HCT116 (cell line): ENCODE measurements around the gene EHD4. TPM values are rescaled to one million over a fixed set of nuclear protein-coding genes. Genes with fewer than 3 reads are reported as not detected.

Experiments used
- ATAC-seq: fragments of 200-7000 bp; cut with Tn5 transposase; 2 replicates; pipeline ENCODE4 v1.9.1; 2020; ENCODE audit warnings: mild to moderate bottlenecking, moderate library complexity
- BruUV-seq: library from RNA; stranded (reverse); fragments of 400-500 nt; replicated peaks from 2 replicates; lab custom pipeline; 2021; lab: Mats Ljungman, UMichigan
- CTCF ChIA-PET: fragments of 300-600 bp; sonication (Branson Sonifier 250); formaldehyde crosslinking; loops from one replicate; lab custom pipeline; 2021; ENCODE audit warnings: antibody characterized with exemption; lab: Charles Lee
- POLR2A ChIA-PET: fragments of 300-600, 350-600 bp; sonication (Branson Sonifier 250); formaldehyde crosslinking; loops from one replicate; lab custom pipeline; 2021; ENCODE audit warnings: antibody characterized with exemption; lab: Charles Lee
- RAD21 ChIA-PET, 2 experiments: fragments of 300-600 bp; sonication (Branson Sonifier 250); formaldehyde crosslinking; loops; one replicate each; lab custom pipeline; 2023; ENCODE audit warnings: low total read pairs in 2 of 2; ENCODE audit not compliant: uncharacterized antibody in 2 of 2, unreplicated experiment in 2 of 2, low non-redundant PET in 1 of 2; lab: Charles Lee
- DNase-seq: peaks from one replicate; pipeline ENCODE4 v3.0.0-alpha.2; 2010; ENCODE audit warnings: low read depth, low spot score
- H2AFZ ChIP-seq: fragments of 200-600 bp; shearing (Covaris generic), sonication (generic); 2 replicates; pipeline ENCODE4 v1.6.1; 2017; ENCODE audit warnings: low read depth, mixed run types, mixed read lengths, antibody characterized with exemption, low read length; ENCODE audit not compliant: poor library complexity, severe bottlenecking
- H3K27ac ChIP-seq: 2 replicates; pipeline ENCODE4 v1.5.1; 2012; ENCODE audit warnings: low read depth, low read length
- H3K27me3 ChIP-seq: fragments of 200-600 bp; sonication (generic); 2 replicates; pipeline ENCODE4 v1.6.1; 2016; ENCODE audit warnings: mixed run types, low read length, mixed read lengths; ENCODE audit not compliant: insufficient read depth
- H3K36me3 ChIP-seq, 2 experiments: fragments of 200-500 bp in 1 of 2; fragments of 200-600 bp in 1 of 2; sonication (Bioruptor generic) in 1 of 2; sonication (generic) in 1 of 2; 2 replicates each; pipeline versions ENCODE4 v1.5.1 to v1.6.1; 2014 to 2016; ENCODE audit warnings: low read length in 2 of 2, inconsistent platforms in 1 of 2, mixed read lengths in 1 of 2, mixed run types in 1 of 2; ENCODE audit not compliant: insufficient read depth in 2 of 2, control insufficient read depth in 1 of 2
- H3K4me1 ChIP-seq, 2 experiments: fragments of 200-600 bp in 1 of 2; sonication (generic) in 1 of 2; 2 replicates each; pipeline versions ENCODE4 v1.5.1 to v1.6.1; 2012 to 2017; ENCODE audit warnings: low read length in 2 of 2, inconsistent platforms in 1 of 2, mild to moderate bottlenecking in 1 of 2, mixed read lengths in 1 of 2, mixed run types in 1 of 2, moderate library complexity in 1 of 2; ENCODE audit not compliant: insufficient read depth in 2 of 2, control insufficient read depth in 1 of 2
- H3K4me2 ChIP-seq: fragments of 200-600 bp; sonication (generic); 2 replicates; pipeline ENCODE4 v1.6.1; 2017; ENCODE audit warnings: mixed run types, low read length, mixed read lengths
- H3K4me3 ChIP-seq, 2 experiments: fragments of 200-600 bp in 1 of 2; sonication (generic) in 1 of 2; replicated peaks in 1 of 2; 2 replicates each; pipeline ENCODE4 v1.5.1; 2011 to 2016; ENCODE audit warnings: low read length in 2 of 2, control low read depth in 1 of 2, low read depth in 1 of 2, mild to moderate bottlenecking in 1 of 2, mixed read lengths in 1 of 2, mixed run types in 1 of 2
- H3K79me2 ChIP-seq: fragments of 200-600 bp; sonication (generic); 2 replicates; pipeline ENCODE4 v1.6.1; 2017; ENCODE audit warnings: mild to moderate bottlenecking, mixed run types, low read length, moderate library complexity, mixed read lengths; ENCODE audit not compliant: insufficient read depth
- H3K9ac ChIP-seq: fragments of 200-600 bp; sonication (generic); 2 replicates; pipeline ENCODE4 v1.6.1; 2016; ENCODE audit warnings: low read length, mixed read lengths
- H3K9me2 ChIP-seq: fragments of 200-600 bp; sonication (generic), shearing (Covaris generic); 2 replicates; pipeline ENCODE4 v1.6.1; 2017; ENCODE audit warnings: mixed run types, mild to moderate bottlenecking, moderate library complexity; ENCODE audit not compliant: insufficient read depth
- H3K9me3 ChIP-seq, 2 experiments: fragments of 200-500 bp in 1 of 2; fragments of 200-600 bp in 1 of 2; sonication (Bioruptor generic) in 1 of 2; sonication (generic) in 1 of 2; 2 replicates each; pipeline ENCODE4 v1.6.1; 2014 to 2017; ENCODE audit warnings: low read length in 2 of 2, mixed read lengths in 2 of 2, inconsistent platforms in 1 of 2, low read depth in 1 of 2, mild to moderate bottlenecking in 1 of 2, mixed run types in 1 of 2, moderate library complexity in 1 of 2; ENCODE audit not compliant: control insufficient read depth in 1 of 2, insufficient read depth in 1 of 2
- H4K20me1 ChIP-seq: fragments of 200-600 bp; sonication (generic), shearing (Covaris generic); 2 replicates; pipeline ENCODE4 v1.6.1; 2017; ENCODE audit warnings: mixed run types, mild to moderate bottlenecking, moderate library complexity; ENCODE audit not compliant: insufficient read depth
- ELF1 ChIP-seq: IDR thresholded peaks from 2 replicates; pipeline ENCODE4 v1.6.1; 2012; ENCODE audit warnings: low read depth, borderline replicate concordance
- EZH2phosphoT487 ChIP-seq: fragments of 200-600 bp; IDR thresholded peaks from 2 replicates; pipeline ENCODE4 v1.6.1; 2018; ENCODE audit warnings: antibody characterized with exemption, borderline replicate concordance
- POLR2A ChIP-seq: IDR thresholded peaks from 2 replicates; pipeline ENCODE4 v1.7.0; 2011; ENCODE audit warnings: borderline replicate concordance; ENCODE audit not compliant: insufficient read depth, insufficient read length; ENCODE audit errors: extremely low read depth
- RAD21 ChIP-seq: IDR thresholded peaks from 2 replicates; pipeline ENCODE4 v1.6.1; 2012; ENCODE audit warnings: low read depth, mild to moderate bottlenecking
- SIN3A ChIP-seq: IDR thresholded peaks from 2 replicates; pipeline ENCODE4 v1.6.1; 2012; ENCODE audit warnings: low read depth
- SRF ChIP-seq: IDR thresholded peaks from 2 replicates; pipeline ENCODE4 v1.6.1; 2012; ENCODE audit warnings: low read depth
- TCF7L2 ChIP-seq: IDR thresholded peaks from 2 replicates; pipeline ENCODE4 v1.7.0; 2011; ENCODE audit warnings: borderline replicate concordance, inconsistent platforms; ENCODE audit not compliant: insufficient read depth, insufficient read length; ENCODE audit errors: extremely low read depth
- intact Hi-C: fragments of 100-400 bp; cut with micrococcal nuclease; formaldehyde crosslinking; loops from 2 replicates; pipeline ENCODE4 v1.10.0; 2022
- total RNA-seq: library from RNA; stranded (reverse); gene quantifications from one replicate; pipeline ENCODE4 v1.2.1, GENCODE V29; 2021; ENCODE audit not compliant: unreplicated experiment
- TF ChIP-seq, protein P1 (sequence below), 3 experiments: fragments of 200-600 bp in 1 of 3; sonication (generic) in 1 of 3; IDR thresholded peaks in 2 of 3; conservative IDR thresholded peaks in 1 of 3; 2 replicates each; pipeline ENCODE4 v1.5.1; 2012 to 2017; ENCODE audit warnings: low read depth in 2 of 3, low read length in 2 of 3, antibody characterized with exemption in 1 of 3, borderline replicate concordance in 1 of 3, control low read depth in 1 of 3, mild to moderate bottlenecking in 1 of 3, mixed read lengths in 1 of 3, mixed run types in 1 of 3, moderate library complexity in 1 of 3; ENCODE audit not compliant: insufficient read depth in 1 of 3
- TF ChIP-seq, protein P2 (sequence below): IDR thresholded peaks from 2 replicates; pipeline ENCODE4 v1.6.1; 2012

The EHD4 gene
- total RNA-seq, 1 experiment from 2014 or later: 28.0 TPM

DNA sequence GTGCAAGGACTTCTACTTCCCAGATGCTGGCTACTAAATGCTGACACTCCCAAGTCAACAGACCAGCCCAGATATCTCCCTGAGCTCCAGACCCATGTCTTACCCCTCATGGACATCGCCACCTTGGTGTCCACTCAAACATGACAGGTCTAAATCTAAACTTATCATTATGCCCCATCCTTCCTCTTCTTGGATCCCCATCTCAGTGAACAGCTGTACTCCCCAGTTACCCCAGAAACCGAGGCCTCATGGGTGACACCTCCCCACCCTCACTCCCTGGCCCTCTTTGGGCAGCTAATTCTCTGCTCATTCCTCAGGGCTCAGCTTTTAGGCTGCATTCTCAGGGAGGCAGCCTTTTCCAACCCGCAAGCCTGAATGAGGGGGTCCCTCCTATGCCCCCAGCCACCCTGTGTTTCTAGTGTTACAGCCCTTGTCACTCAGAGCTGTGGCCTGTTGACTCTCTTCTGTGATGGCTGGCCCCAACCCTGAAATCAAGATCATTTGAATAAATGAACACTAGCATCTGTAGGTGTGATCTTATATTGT lies 5.4 kb downstream of the EHD4 start:
- Histone ChIP-seq H3K9ac (no peak overlapping the region), H3K27me3 (no peaks in the 10 kb centered on the region), H3K27ac (no peak overlapping the region), H3K36me3 (no peaks in the 10 kb centered on the region), H3K4me3 (no peak overlapping the region), H3K9me2 (no peaks in the 10 kb centered on the region), H3K4me1 (peaks cover 18 to 38% of the 10 kb centered on the region in 2 experiments; a peak in 3 of 4 replicates), H4K20me1 (peaks cover 20% of the 10 kb centered on the region; the same call in 1 of the 2 replicates), H3K79me2 (peaks cover 92% of the 10 kb centered on the region), H3K9me3 (no peaks in the 10 kb centered on the region), H2AFZ (no peak overlapping the region), H3K4me2 (no peak overlapping the region)
- RAD21 ChIA-PET: no interaction called here
- no peak for DNase-seq
- no peak for ATAC-seq
- intact Hi-C loops: no loop called here
- TF ChIP-seq, protein P1, sequence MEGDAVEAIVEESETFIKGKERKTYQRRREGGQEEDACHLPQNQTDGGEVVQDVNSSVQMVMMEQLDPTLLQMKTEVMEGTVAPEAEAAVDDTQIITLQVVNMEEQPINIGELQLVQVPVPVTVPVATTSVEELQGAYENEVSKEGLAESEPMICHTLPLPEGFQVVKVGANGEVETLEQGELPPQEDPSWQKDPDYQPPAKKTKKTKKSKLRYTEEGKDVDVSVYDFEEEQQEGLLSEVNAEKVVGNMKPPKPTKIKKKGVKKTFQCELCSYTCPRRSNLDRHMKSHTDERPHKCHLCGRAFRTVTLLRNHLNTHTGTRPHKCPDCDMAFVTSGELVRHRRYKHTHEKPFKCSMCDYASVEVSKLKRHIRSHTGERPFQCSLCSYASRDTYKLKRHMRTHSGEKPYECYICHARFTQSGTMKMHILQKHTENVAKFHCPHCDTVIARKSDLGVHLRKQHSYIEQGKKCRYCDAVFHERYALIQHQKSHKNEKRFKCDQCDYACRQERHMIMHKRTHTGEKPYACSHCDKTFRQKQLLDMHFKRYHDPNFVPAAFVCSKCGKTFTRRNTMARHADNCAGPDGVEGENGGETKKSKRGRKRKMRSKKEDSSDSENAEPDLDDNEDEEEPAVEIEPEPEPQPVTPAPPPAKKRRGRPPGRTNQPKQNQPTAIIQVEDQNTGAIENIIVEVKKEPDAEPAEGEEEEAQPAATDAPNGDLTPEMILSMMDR (IDR thresholded peaks at IDR 0.05 in 2 of 3, conservative IDR thresholded peaks at IDR 0.05 in 1 of 3; ENCODE audit: borderline replicate concordance in 1 of 3, insufficient read depth in 1 of 3, low read depth in 2 of 3, low read length in 2 of 3): 0 out of 6 replicates have a peak, but pooled peaks of 1 of the 3 experiments have one; percentile 6
- TF ChIP-seq TCF7L2: no peak
- TF ChIP-seq, protein P2, sequence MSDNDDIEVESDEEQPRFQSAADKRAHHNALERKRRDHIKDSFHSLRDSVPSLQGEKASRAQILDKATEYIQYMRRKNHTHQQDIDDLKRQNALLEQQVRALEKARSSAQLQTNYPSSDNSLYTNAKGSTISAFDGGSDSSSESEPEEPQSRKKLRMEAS: no peak
- no peak for TF ChIP-seq EZH2phosphoT487
- no peak for TF ChIP-seq ELF1
- TF ChIP-seq RAD21: no peak
- TF ChIP-seq SRF: no peak
- BruUV-seq: no TSS peak
- POLR2A ChIA-PET: no interaction called here
- CTCF ChIA-PET: no interaction called here

DNA sequence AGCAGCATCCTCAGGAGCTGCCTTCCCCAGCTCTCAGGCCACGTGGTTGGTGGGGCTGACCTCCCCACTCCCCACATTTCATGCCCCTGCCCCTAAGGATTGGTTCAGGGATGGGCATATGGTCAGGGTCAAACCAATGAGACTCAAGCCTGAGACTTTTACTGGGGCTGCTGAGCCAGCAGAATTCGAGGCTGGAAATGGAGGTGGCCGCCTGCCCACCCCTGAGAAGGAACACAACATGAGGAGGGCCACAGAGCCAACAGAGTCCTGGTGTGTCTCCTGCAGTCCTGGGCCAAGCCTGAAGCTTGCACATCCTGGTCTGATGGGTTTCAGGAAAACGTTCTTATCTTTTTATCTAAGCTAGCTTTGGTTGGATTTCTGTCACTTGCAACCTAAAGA lies 5.9 kb downstream of the EHD4 start:
- Histone ChIP-seq H4K20me1 (peaks cover 20% of the 10 kb centered on the region; the same call in 1 of the 2 replicates), H3K4me3 (no peak overlapping the region), H3K36me3 (no peaks in the 10 kb centered on the region), H3K27ac (no peak overlapping the region), H3K4me2 (no peak overlapping the region), H3K9ac (no peak overlapping the region), H2AFZ (no peak overlapping the region), H3K79me2 (peaks cover 93% of the 10 kb centered on the region), H3K27me3 (no peaks in the 10 kb centered on the region), H3K9me2 (no peaks in the 10 kb centered on the region), H3K4me1 (peaks cover 18 to 38% of the 10 kb centered on the region in 2 experiments; a peak in 3 of 4 replicates), H3K9me3 (no peaks in the 10 kb centered on the region)
- CTCF ChIA-PET: no interaction called here
- BruUV-seq: no TSS peak
- no peak for ATAC-seq
- TF ChIP-seq SIN3A (no peak), TCF7L2 (no peak), POLR2A (no peak)
- TF ChIP-seq, protein P1 (IDR thresholded peaks at IDR 0.05 in 2 of 3, conservative IDR thresholded peaks at IDR 0.05 in 1 of 3; ENCODE audit: borderline replicate concordance in 1 of 3, insufficient read depth in 1 of 3, low read depth in 2 of 3, low read length in 2 of 3): no peak
- DNase-seq: no peak
- intact Hi-C loops: no loop called here
- RAD21 ChIA-PET: no interaction called here
- POLR2A ChIA-PET: no interaction called here
